CD14-positive monocyte (primary cell): ENCODE data around the gene SMG1. TPM values are rescaled to one million over a fixed set of nuclear protein-coding genes. Genes with fewer than 3 reads are reported as not detected.

Experiments
- DNase-seq, 3 donors: peaks; one replicate each; pipeline ENCODE4 v3.0.0-alpha.2; 2011 to 2022
- H2AFZ ChIP-seq: 2 replicates; pipeline ENCODE4 v1.6.0; 2012; ENCODE audit warnings: mild to moderate bottlenecking, low read depth, low read length, inconsistent platforms; ENCODE audit not compliant: insufficient read depth, poor library complexity, severe bottlenecking
- H3K27ac ChIP-seq, 2 donors: 1 replicate in 1 of 2; 2 replicates in 1 of 2; pipeline ENCODE4 v1.5.1; 2012 to 2013; ENCODE audit warnings: low read length in 2 of 2, control low read depth in 1 of 2, inconsistent platforms in 1 of 2, low read depth in 1 of 2, mild to moderate bottlenecking in 1 of 2
- H3K27me3 ChIP-seq, 2 donors: one replicate each; pipeline versions ENCODE4 v1.6.0 to v1.6.1; 2011 to 2013; ENCODE audit warnings: low read length in 2 of 2; ENCODE audit not compliant: control insufficient read depth in 2 of 2, insufficient read depth in 2 of 2
- H3K36me3 ChIP-seq, 2 donors: replicated peaks in 1 of 2; 1 replicate in 1 of 2; 2 replicates in 1 of 2; pipeline versions ENCODE4 v1.5.1 to v1.6.1; 2012 to 2013; ENCODE audit warnings: low read length in 2 of 2, control low read depth in 1 of 2, inconsistent platforms in 1 of 2, mild to moderate bottlenecking in 1 of 2; ENCODE audit not compliant: insufficient read depth in 2 of 2, control insufficient read depth in 1 of 2
- H3K4me1 ChIP-seq, 2 donors: 1 replicate in 1 of 2; 2 replicates in 1 of 2; pipeline versions ENCODE4 v1.5.1 to v1.6.1; 2012 to 2013; ENCODE audit warnings: low read length in 2 of 2, control low read depth in 1 of 2, inconsistent platforms in 1 of 2, mild to moderate bottlenecking in 1 of 2, moderate library complexity in 1 of 2; ENCODE audit not compliant: insufficient read depth in 2 of 2, control insufficient read depth in 1 of 2
- H3K4me2 ChIP-seq: replicated peaks from 2 replicates; pipeline ENCODE3; 2012; ENCODE audit warnings: low read length, moderate library complexity, mild to moderate bottlenecking; ENCODE audit not compliant: poor library complexity, severe bottlenecking; ENCODE audit errors: extremely low read depth
- H3K4me3 ChIP-seq, 3 experiments: fragments of 200-600 bp in 1 of 3; sonication (generic) in 1 of 3; replicated peaks in 1 of 3; 1 replicate in 2 of 3; 2 replicates in 1 of 3; pipeline ENCODE4 v1.5.1; 2011 to 2013; ENCODE audit warnings: low read length in 3 of 3, mild to moderate bottlenecking in 3 of 3, control low read depth in 2 of 3, low read depth in 2 of 3, inconsistent platforms in 1 of 3, moderate library complexity in 1 of 3
- H3K79me2 ChIP-seq: 2 replicates; pipeline ENCODE4 v1.6.0; 2012; ENCODE audit warnings: mild to moderate bottlenecking, control low read depth, inconsistent platforms, low read length, moderate library complexity; ENCODE audit not compliant: insufficient read depth
- H3K9ac ChIP-seq: 2 replicates; pipeline ENCODE4 v1.6.0; 2017; ENCODE audit warnings: low read length, mild to moderate bottlenecking; ENCODE audit not compliant: insufficient read depth, poor library complexity, severe bottlenecking
- H3K9me3 ChIP-seq, 2 donors: replicated peaks in 1 of 2; 1 replicate in 1 of 2; 2 replicates in 1 of 2; pipeline versions ENCODE4 v1.5.1 to v1.6.1; 2012 to 2013; ENCODE audit warnings: low read length in 2 of 2, control low read depth in 1 of 2; ENCODE audit not compliant: control insufficient read depth in 1 of 2, insufficient read depth in 1 of 2
- H4K20me1 ChIP-seq: 2 replicates; pipeline ENCODE4 v1.6.0; 2012; ENCODE audit warnings: mild to moderate bottlenecking, low read length, control low read depth, moderate library complexity; ENCODE audit not compliant: insufficient read depth
- H3K27ac Mint-ChIP-seq, 7 donors: one replicate each; pipeline ENCODE4 v1.8.0; 2020; ENCODE audit warnings: mild to moderate bottlenecking in 7 of 7, mixed read lengths in 7 of 7, moderate library complexity in 6 of 7, inconsistent platforms in 2 of 7
- H3K27me3 Mint-ChIP-seq, 3 donors: one replicate each; pipeline ENCODE4 v1.8.0; 2021 to 2022; ENCODE audit warnings: low read depth in 3 of 3, mild to moderate bottlenecking in 3 of 3, mixed read lengths in 3 of 3, moderate library complexity in 3 of 3, inconsistent platforms in 1 of 3
- H3K36me3 Mint-ChIP-seq, 2 donors: one replicate each; pipeline ENCODE4 v1.8.0; 2020; ENCODE audit warnings: mixed read lengths in 2 of 2, inconsistent platforms in 1 of 2, mild to moderate bottlenecking in 1 of 2
- H3K4me1 Mint-ChIP-seq: one replicate; pipeline ENCODE4 v1.8.0; 2020; ENCODE audit warnings: mild to moderate bottlenecking, mixed read lengths
- H3K4me3 Mint-ChIP-seq, 2 donors: one replicate each; pipeline ENCODE4 v1.8.0; 2020; ENCODE audit warnings: mild to moderate bottlenecking in 2 of 2, mixed read lengths in 2 of 2, moderate library complexity in 1 of 2
- H3K9me3 Mint-ChIP-seq, 7 donors: one replicate each; pipeline ENCODE4 v1.8.0; 2020 to 2022; ENCODE audit warnings: mixed read lengths in 7 of 7, mild to moderate bottlenecking in 6 of 7, moderate library complexity in 6 of 7, inconsistent platforms in 2 of 7
- CTCF ChIP-seq: fragments of 200-600 bp; IDR thresholded peaks from one replicate; pipeline ENCODE4 v1.8.0; 2022; ENCODE audit warnings: antibody characterized with exemption, mild to moderate bottlenecking
- WGBS: methylation state at CpG from one replicate; pipeline ENCODE4 v1.1.5; 2013; ENCODE audit warnings: missing lambda C conversion rate; ENCODE audit not compliant: insufficient coverage; 5-methylcytosine and 5-hydroxymethylcytosine counted together
- intact Hi-C, 2 donors: fragments of 100-400 bp; cut with micrococcal nuclease; formaldehyde crosslinking; loops; one replicate each; pipeline versions ENCODE4 v1.15.0 to v1.15.1; 2023
- polyA plus RNA-seq, 3 donors: library from polyadenylated mRNA; depleted of rRNA in 1 of 3; unstranded in 2 of 3; stranded (reverse) in 1 of 3; fragments of 300-500 nt in 2 of 3; fragments of >200 nt in 1 of 3; fragmentation: Illumina TruSeq in 2 of 3; gene quantifications; 1 replicate in 2 of 3; 2 replicates in 1 of 3; pipeline ENCODE4 v1.2.3, GENCODE V29; 2012 to 2021

The SMG1 gene
- polyA plus RNA-seq, 3 donors = 2.4 to 31.8 (median 7.1) TPM

DNA sequence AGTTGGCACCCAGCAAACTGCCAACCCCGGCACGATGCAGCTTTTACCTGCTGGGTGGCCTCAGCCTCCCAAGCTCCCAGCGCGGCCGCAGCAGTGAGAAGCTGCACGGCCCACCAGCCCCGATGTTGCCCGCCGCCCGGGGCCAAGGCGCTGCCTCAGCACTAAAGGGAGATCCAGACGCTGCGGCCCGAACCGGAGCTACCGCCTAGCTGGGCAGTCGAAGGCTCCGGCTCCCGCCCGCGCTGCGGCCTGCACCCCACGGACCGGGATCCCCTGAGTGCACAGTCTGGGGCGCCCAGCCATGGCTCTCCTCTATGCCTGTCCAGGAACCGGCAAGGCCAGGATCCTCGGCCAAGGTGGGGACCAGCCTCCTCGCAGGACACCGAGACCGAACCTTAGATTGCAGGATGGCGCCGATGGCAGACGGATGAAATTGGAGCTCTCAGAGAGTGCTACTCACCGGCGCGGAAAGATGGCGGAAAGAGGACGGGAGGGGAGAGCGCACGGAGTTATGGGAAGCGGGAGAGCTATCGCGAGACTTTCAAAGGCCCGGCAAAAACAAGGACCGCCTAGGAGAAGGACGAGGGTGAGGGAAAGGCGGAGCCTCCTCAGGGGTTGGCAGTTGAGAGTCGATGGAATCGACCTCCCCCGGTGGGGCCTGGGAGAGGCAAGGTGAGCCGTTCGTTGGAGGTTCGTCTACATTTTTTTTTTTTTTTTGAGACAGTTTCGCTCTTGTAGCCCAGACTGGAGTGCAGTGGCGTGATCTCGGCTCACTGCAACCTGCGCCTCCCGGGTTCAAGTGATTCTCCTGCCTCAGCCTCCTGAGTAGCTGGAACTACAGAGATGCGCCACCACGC is 136.1 kb downstream of the SMG1 start, which contains the start of gene RPS15A:
TSS of gene RPS15A (minus strand) at position 485 of the 857 bp plus-strand sequence. CDS start 1,221 bp downstream, outside the sequence.
- Histone ChIP-seq H3K4me3 (peak within 1 kb of the TSS; percentile 79 to 98 (median 93)), H3K4me1 (peaks cover 21 to 32% of the 10 kb centered on the region in 2 donors), H3K9me3 (no peaks in the 10 kb centered on the region), H3K79me2 (peaks cover 83% of the 10 kb centered on the region), H3K9ac (peak within 1 kb of the TSS; percentile 96), H3K4me2 (peak within 1 kb of the TSS; percentile 80), H4K20me1 (peaks cover 45% of the 10 kb centered on the region), H3K27me3 (no peaks in the 10 kb centered on the region), H3K27ac (peak within 1 kb of the TSS; percentile 71 to 85), H2AFZ (peak within 1 kb of the TSS; percentile 98), H3K36me3 (peaks cover 56 to 78% of the 10 kb centered on the region in 2 donors)
- DNase-seq = peak; percentile 92 to 93 (median 92)
- no peak for TF ChIP-seq CTCF
- 5% methylated on average over 58 of the region's 60 CpGs for WGBS
- peak within 1 kb of the TSS; percentile 98 for H3K4me3 Mint-ChIP-seq
- H3K27me3 Mint-ChIP-seq = no peaks in the 10 kb centered on the region
- intact Hi-C loops = loop anchor here in 1 of 2 donors (1.0 kb wide), 1 partner anchor 10 kb away; no protein-coding TSS in a partner anchor
- H3K9me3 Mint-ChIP-seq = peaks cover 0 to 8% (median 0%) of the 10 kb centered on the region in 7 donors
- H3K27ac Mint-ChIP-seq = peak within 1 kb of the TSS; percentile 87 to 95 (median 92)
- peaks cover 44% of the 10 kb centered on the region for H3K4me1 Mint-ChIP-seq
- peaks cover 62 to 75% of the 10 kb centered on the region in 2 donors for H3K36me3 Mint-ChIP-seq

DNA sequence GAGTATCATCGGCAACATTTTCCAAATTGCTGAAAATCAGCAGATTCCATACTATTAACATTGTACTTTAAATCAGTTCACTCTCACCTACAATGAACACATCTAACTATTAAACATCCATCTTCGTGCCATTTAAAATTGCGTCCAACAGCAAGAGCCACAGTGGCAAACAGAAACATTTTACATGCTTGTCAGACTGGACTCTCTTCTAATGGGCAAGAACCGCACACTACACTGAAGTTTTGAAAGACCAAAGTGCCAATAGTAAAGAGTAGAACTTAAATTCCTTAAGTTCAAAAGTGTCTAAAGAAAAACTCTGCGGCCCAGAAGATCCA is 136.7 kb downstream of the SMG1 start:
- H3K27me3 Mint-ChIP-seq = no peaks in the 10 kb centered on the region
- WGBS = 0% methylated on average over 5 of the region's 5 CpGs
- peak overlapping the region; percentile 80 for H3K4me2 ChIP-seq
- peaks cover 44% of the 10 kb centered on the region for H3K4me1 Mint-ChIP-seq
- H3K9me3 Mint-ChIP-seq = peaks cover 0 to 8% (median 0%) of the 10 kb centered on the region in 7 donors
- H2AFZ ChIP-seq = peak overlapping the region; percentile 98
- peak overlapping the region; percentile 96 for H3K9ac ChIP-seq
- peaks cover 83% of the 10 kb centered on the region for H3K79me2 ChIP-seq
- peak overlapping the region; percentile 87 to 95 (median 92) for H3K27ac Mint-ChIP-seq
- no peaks in the 10 kb centered on the region for H3K9me3 ChIP-seq
- H3K36me3 ChIP-seq = peaks cover 56 to 78% of the 10 kb centered on the region in 2 donors
- H3K4me3 Mint-ChIP-seq = peak overlapping the region; percentile 98
- intact Hi-C loops = no loop called here
- H3K27me3 ChIP-seq = no peaks in the 10 kb centered on the region
- peaks cover 66 to 77% of the 10 kb centered on the region in 2 donors for H3K36me3 Mint-ChIP-seq
- peak in 1 of 3 donors; percentile 4 for DNase-seq
- peaks cover 21 to 32% of the 10 kb centered on the region in 2 donors for H3K4me1 ChIP-seq
- peak overlapping the region; percentile 71 to 85 for H3K27ac ChIP-seq
- H3K4me3 ChIP-seq = peak overlapping the region; percentile 79 to 98 (median 93)
- TF ChIP-seq CTCF = no peak
- peaks cover 51% of the 10 kb centered on the region for H4K20me1 ChIP-seq
